PC-3 (cell line): ENCODE results near the gene CPT1C.

ENCODE experiments used
- EZH2 ChIP-seq: fragments of 300-600 bp; sonication (generic); IDR thresholded peaks from one replicate; pipeline ENCODE4 v1.6.1; 2017; ENCODE audit warnings: antibody characterized with exemption, mild to moderate bottlenecking, low read length; ENCODE audit not compliant: unreplicated experiment
- EZH2phosphoT487 ChIP-seq: fragments of 300-600 bp; sonication (generic); IDR thresholded peaks from 2 replicates; pipeline ENCODE4 v1.6.1; 2018; ENCODE audit warnings: mild to moderate bottlenecking, antibody characterized with exemption, low read length, borderline replicate concordance
- TF ChIP-seq, protein P1 (sequence below): fragments of 300-600 bp; sonication (generic); conservative IDR thresholded peaks from 2 replicates; pipeline ENCODE4 v1.5.1; 2017; ENCODE audit warnings: antibody characterized with exemption, low read depth, mild to moderate bottlenecking, low read length

DNA sequence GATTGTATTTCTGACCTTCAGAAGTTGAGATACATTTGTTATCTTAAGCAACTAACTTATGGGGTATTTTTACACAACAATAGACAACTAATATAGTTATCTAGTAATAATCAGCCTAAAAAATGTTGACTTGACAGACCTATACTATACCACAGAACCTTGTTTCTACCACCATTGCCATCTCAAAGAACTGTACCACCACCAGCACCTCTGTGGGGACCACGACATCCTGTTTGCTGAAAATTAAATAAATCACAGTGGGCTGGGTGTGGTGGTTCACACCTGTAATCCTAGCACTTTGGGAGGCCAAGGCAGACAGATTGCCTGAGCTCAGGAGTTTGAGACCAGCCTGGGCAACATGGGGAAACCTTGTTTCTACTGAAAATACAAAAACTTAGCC is 48.2 kb downstream of the CPT1C start:
- TF ChIP-seq, protein P1, sequence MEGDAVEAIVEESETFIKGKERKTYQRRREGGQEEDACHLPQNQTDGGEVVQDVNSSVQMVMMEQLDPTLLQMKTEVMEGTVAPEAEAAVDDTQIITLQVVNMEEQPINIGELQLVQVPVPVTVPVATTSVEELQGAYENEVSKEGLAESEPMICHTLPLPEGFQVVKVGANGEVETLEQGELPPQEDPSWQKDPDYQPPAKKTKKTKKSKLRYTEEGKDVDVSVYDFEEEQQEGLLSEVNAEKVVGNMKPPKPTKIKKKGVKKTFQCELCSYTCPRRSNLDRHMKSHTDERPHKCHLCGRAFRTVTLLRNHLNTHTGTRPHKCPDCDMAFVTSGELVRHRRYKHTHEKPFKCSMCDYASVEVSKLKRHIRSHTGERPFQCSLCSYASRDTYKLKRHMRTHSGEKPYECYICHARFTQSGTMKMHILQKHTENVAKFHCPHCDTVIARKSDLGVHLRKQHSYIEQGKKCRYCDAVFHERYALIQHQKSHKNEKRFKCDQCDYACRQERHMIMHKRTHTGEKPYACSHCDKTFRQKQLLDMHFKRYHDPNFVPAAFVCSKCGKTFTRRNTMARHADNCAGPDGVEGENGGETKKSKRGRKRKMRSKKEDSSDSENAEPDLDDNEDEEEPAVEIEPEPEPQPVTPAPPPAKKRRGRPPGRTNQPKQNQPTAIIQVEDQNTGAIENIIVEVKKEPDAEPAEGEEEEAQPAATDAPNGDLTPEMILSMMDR = no peak
- TF ChIP-seq EZH2phosphoT487 (no peak), EZH2 (no peak)
